DOHH2 (cell line): Measurements from ENCODE around the gene USP19.

Experiments used
- H3F3A ChIP-seq: fragments of 200-600 bp; sonication (generic), shearing (Covaris generic); 2 replicates; pipeline ENCODE4 v1.6.0; 2016; ENCODE audit warnings: antibody characterized with exemption, mild to moderate bottlenecking; ENCODE audit not compliant: control insufficient read depth, insufficient read depth
- H3K27ac ChIP-seq: fragments of 200-600 bp; sonication (generic); 2 replicates; pipeline ENCODE4 v1.5.1; 2014; ENCODE audit warnings: low read depth, mild to moderate bottlenecking, low read length, moderate library complexity
- H3K27me3 ChIP-seq: fragments of 200-600 bp; sonication (generic); 2 replicates; pipeline ENCODE4 v1.6.1; 2014; ENCODE audit warnings: mild to moderate bottlenecking, low read length, mixed read lengths; ENCODE audit not compliant: control insufficient read depth
- H3K36me3 ChIP-seq: fragments of 200-600 bp; sonication (generic); 2 replicates; pipeline ENCODE4 v1.6.1; 2014; ENCODE audit warnings: mild to moderate bottlenecking, low read length, moderate library complexity, mixed read lengths; ENCODE audit not compliant: control insufficient read depth
- H3K4me1 ChIP-seq: fragments of 200-600 bp; sonication (generic); 2 replicates; pipeline ENCODE4 v1.6.1; 2014; ENCODE audit warnings: mild to moderate bottlenecking, low read length, mixed read lengths; ENCODE audit not compliant: control insufficient read depth
- H3K4me2 ChIP-seq: fragments of 200-600 bp; sonication (generic); 2 replicates; pipeline ENCODE4 v1.6.0; 2014; ENCODE audit warnings: mild to moderate bottlenecking, low read length, moderate library complexity
- H3K4me3 ChIP-seq: fragments of 200-600 bp; sonication (generic); 2 replicates; pipeline ENCODE4 v1.5.1; 2014; ENCODE audit warnings: mild to moderate bottlenecking, low read length, mixed read lengths
- H3K79me2 ChIP-seq: fragments of 200-600 bp; sonication (generic); 2 replicates; pipeline ENCODE4 v1.6.1; 2014; ENCODE audit warnings: mild to moderate bottlenecking, low read length, mixed read lengths; ENCODE audit not compliant: control insufficient read depth
- H3K9me2 ChIP-seq: fragments of 200-600 bp; sonication (generic); replicated peaks from 2 replicates; pipeline ENCODE4 v1.6.1; 2014; ENCODE audit warnings: mild to moderate bottlenecking, low read length, mixed read lengths; ENCODE audit not compliant: control insufficient read depth
- H3K9me3 ChIP-seq: fragments of 200-600 bp; sonication (generic); 2 replicates; pipeline ENCODE4 v1.6.1; 2014; ENCODE audit warnings: antibody characterized with exemption, low read length, mixed read lengths; ENCODE audit not compliant: control insufficient read depth, insufficient read depth
- H4K20me1 ChIP-seq: fragments of 200-600 bp; sonication (generic); 2 replicates; pipeline ENCODE4 v1.6.0; 2014; ENCODE audit warnings: low read depth, mild to moderate bottlenecking, antibody characterized with exemption, low read length, moderate library complexity; ENCODE audit not compliant: control insufficient read depth, insufficient read depth
- EZH2phosphoT487 ChIP-seq: fragments of 200-600 bp; sonication (generic); IDR thresholded peaks from 2 replicates; pipeline ENCODE4 v1.6.1; 2017; ENCODE audit warnings: borderline replicate concordance, mild to moderate bottlenecking, antibody characterized with exemption, low read length, moderate library complexity, mixed read lengths
- TF ChIP-seq, protein P1 (sequence below): fragments of 200-600 bp; sonication (generic); IDR thresholded peaks from one replicate; pipeline ENCODE4 v1.5.1; 2014; ENCODE audit warnings: antibody characterized with exemption, mild to moderate bottlenecking, low read depth, low read length; ENCODE audit not compliant: poor library complexity, severe bottlenecking

Gene USP19

DNA sequence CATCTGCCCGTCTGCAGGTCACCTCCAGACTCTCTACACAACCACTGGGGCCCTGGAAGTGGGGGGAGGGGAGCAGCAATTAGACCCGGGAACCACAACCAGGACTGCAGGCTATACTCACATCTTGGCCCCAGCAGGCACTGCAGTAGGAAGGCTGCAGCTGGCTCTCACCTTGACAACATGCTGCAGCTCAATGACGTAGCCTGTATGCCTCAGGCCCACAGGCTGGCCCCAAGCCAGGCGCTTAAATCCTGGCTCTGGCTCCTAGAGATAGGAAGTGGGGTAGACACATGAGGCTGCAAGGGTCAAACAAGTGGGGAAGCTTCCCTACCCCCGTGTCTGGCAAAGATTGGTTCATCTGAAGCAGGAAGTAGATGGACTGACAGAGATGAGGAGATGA lies 22.2 kb downstream of the USP19 start:
- Histone ChIP-seq H3K27ac (no peak overlapping the region), H3K9me3 (no peaks in the 10 kb centered on the region), H3K9me2 (no peaks in the 10 kb centered on the region), H3K4me2 (no peak overlapping the region), H3K36me3 (peaks cover 73% of the 10 kb centered on the region), H3K79me2 (peaks cover 13% of the 10 kb centered on the region), H3K4me1 (peaks cover 13% of the 10 kb centered on the region), H3F3A (peaks cover 3% of the 10 kb centered on the region; the same call in 1 of the 2 replicates), H3K4me3 (no peak overlapping the region), H3K27me3 (no peaks in the 10 kb centered on the region), H4K20me1 (no peaks in the 10 kb centered on the region)
- no peak for TF ChIP-seq EZH2phosphoT487
- TF ChIP-seq, protein P1, sequence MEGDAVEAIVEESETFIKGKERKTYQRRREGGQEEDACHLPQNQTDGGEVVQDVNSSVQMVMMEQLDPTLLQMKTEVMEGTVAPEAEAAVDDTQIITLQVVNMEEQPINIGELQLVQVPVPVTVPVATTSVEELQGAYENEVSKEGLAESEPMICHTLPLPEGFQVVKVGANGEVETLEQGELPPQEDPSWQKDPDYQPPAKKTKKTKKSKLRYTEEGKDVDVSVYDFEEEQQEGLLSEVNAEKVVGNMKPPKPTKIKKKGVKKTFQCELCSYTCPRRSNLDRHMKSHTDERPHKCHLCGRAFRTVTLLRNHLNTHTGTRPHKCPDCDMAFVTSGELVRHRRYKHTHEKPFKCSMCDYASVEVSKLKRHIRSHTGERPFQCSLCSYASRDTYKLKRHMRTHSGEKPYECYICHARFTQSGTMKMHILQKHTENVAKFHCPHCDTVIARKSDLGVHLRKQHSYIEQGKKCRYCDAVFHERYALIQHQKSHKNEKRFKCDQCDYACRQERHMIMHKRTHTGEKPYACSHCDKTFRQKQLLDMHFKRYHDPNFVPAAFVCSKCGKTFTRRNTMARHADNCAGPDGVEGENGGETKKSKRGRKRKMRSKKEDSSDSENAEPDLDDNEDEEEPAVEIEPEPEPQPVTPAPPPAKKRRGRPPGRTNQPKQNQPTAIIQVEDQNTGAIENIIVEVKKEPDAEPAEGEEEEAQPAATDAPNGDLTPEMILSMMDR: no peak

DNA sequence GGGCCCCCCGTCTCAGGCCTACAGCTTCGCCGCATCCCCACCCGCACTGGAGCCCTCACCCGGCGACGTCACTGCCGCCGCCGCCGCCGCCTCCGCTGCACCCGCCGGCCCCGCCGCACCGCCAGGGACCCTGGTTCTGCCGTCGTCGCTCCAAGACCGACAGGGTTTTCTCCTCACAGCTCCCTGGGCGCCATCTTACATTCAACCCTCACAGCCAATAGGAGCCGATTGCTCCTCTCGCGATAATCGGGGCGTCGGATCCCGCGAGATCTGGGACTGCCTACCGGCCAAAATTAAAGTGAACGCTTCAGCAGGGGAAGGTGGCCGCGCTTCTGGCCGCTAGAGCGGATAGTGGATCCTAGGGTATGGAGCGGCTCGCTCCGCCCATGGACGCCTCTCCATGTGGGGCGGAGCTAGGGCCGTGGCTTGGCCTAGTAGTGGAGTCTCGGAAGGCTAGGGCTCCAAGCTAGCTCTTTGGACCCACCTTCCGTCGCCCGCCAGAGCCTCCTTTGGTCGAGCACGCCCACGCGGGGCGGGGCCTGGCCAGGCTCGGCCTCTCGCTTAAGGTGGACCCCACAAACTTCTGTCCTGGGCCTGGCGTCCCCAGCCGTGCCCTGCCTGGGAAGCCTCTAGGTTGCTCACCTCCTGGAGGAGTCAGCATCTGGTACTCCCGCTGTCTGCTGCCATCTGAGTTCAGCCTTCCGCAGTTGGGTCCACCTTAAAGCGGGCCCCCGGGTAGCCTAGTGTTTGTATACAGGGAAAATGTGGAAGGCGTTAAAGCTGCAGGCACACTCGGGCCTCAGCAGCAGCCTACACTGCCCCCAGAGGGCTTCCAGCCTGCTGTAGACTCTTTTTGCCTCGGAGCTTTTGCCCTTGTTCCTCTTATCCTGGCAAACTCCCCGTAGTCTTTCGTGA lies 26.5 kb downstream of the USP19 start, which contains the start of gene QRICH1:
QRICH1 (minus strand) TSS at position 219 of the 915 bp plus-strand sequence. CDS start 17,054 bp downstream, outside the sequence.
- Histone ChIP-seq H3K9me2 (no peaks in the 10 kb centered on the region), H3K4me1 (peaks cover 24% of the 10 kb centered on the region), H3K27me3 (no peaks in the 10 kb centered on the region), H3K4me2 (peak within 1 kb of the TSS; percentile 85), H3K79me2 (peaks cover 43% of the 10 kb centered on the region), H4K20me1 (peaks cover 21% of the 10 kb centered on the region; the same call in 1 of the 2 replicates), H3K36me3 (peaks cover 65% of the 10 kb centered on the region), H3F3A (peaks cover 8% of the 10 kb centered on the region; the same call in 1 of the 2 replicates), H3K27ac (peak within 1 kb of the TSS; percentile 94), H3K9me3 (no peaks in the 10 kb centered on the region), H3K4me3 (peak within 1 kb of the TSS; percentile 89)
- no peak for TF ChIP-seq EZH2phosphoT487
- TF ChIP-seq, protein P1: peak; percentile 72

DNA sequence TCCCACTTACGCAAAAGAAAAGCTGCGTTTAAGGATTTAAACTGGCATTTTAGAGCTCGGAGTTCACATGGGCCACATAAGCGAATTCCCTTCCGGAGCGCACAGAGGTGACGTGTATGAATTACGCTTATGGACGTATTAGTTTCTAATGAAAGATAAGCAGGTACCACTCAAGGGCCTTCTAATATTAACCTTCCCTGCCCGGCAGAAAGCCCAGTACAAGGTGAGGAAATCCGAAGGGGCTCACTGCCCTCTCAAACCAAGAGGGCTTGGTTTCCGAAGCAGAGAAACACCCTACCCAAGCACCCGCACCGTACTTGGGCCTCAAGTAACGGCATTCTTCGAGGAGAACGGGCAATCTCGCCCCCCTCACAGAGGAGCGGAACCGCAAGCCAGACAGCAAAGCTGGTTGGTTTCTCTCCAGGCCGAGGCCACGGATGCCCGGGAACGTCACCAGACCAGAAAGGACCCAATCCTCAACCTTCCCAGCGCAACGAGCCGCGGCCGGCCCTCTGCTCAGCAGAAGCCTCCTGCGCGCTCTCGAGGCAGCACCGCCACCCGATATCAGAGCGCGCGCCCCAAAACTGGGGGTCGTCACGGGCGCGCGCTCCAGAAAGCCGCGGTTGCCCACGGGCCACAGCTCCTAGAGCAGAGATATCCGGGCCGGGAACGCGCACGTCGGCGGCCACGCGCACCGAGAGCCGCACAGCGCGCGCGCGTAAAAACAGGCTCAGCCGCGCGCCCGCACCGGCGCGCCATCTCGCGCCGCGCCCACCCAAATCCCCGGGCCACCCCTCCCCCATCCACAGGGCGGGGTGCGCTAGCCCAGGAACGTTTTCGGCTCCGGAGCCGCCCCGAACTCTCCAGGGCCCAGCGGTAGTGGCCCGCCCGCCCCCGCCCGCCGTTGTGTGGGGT lies 27.4 kb downstream of the USP19 start:
- Histone ChIP-seq H3K27ac (peak overlapping the region; percentile 94), H3K36me3 (peaks cover 59% of the 10 kb centered on the region), H3K4me1 (peaks cover 24% of the 10 kb centered on the region), H3K4me2 (peak overlapping the region; percentile 85), H3K9me3 (no peaks in the 10 kb centered on the region), H4K20me1 (peaks cover 21% of the 10 kb centered on the region; the same call in 1 of the 2 replicates), H3K27me3 (no peaks in the 10 kb centered on the region), H3F3A (peaks cover 8% of the 10 kb centered on the region; the same call in 1 of the 2 replicates), H3K9me2 (no peaks in the 10 kb centered on the region), H3K4me3 (peak overlapping the region; percentile 89), H3K79me2 (peaks cover 52% of the 10 kb centered on the region)
- TF ChIP-seq EZH2phosphoT487: no peak
- TF ChIP-seq, protein P1: no peak
